HG03039 (cell line): ENCODE measurements around the gene EYA2.
"Not testable (repeated sequence)": the region's sequence is repeated elsewhere in the genome, so short reads cannot be mapped to it uniquely, and the experiment has no call there.

Experiments
- ATAC-seq: cut with Tn5 transposase; IDR thresholded peaks from one replicate; pipeline ENCODE4 v1.9.1; 2021; ENCODE audit warnings: mild to moderate bottlenecking, moderate library complexity; ENCODE audit not compliant: unreplicated experiment

The EYA2 gene

GRCh38 chr20:46894579-46894958 is at the start of gene EYA2:
TSS of gene EYA2 (plus strand) at chr20:46894843. CDS start at chr20:46990011, 95,168 bp downstream.
- no peak for ATAC-seq

- no peak for ATAC-seq
Observed at GRCh38 chr20:46844965-46845364, 49.7 kb upstream of the EYA2 start.

- ATAC-seq = no peak
Observed at GRCh38 chr20:46849269-46849668, 45.4 kb upstream of the EYA2 start.

- ATAC-seq = no peak
Observed at GRCh38 chr20:46849751-46850150, 44.9 kb upstream of the EYA2 start.

- ATAC-seq = no peak
Observed at GRCh38 chr20:46850416-46850815, 44.2 kb upstream of the EYA2 start.

GRCh38 chr20:46850896-46851295 is 43.7 kb upstream of the EYA2 start:
- ATAC-seq = no peak

- ATAC-seq = no peak
Observed at GRCh38 chr20:46851746-46852145, 42.9 kb upstream of the EYA2 start.

- no peak for ATAC-seq
Observed at GRCh38 chr20:46852313-46852712, 42.3 kb upstream of the EYA2 start.

GRCh38 chr20:46853926-46854325 is 40.7 kb upstream of the EYA2 start:
- no peak for ATAC-seq

- no peak for ATAC-seq
Observed at GRCh38 chr20:46857061-46857831, 37.4 kb upstream of the EYA2 start.

GRCh38 chr20:46865824-46866223 is 28.8 kb upstream of the EYA2 start:
- no peak for ATAC-seq

GRCh38 chr20:46870041-46870440 is 24.6 kb upstream of the EYA2 start:
- ATAC-seq = no peak

GRCh38 chr20:46872328-46873211 is 22.1 kb upstream of the EYA2 start:
- ATAC-seq = no peak

- no peak for ATAC-seq
Observed at GRCh38 chr20:46875059-46875458, 19.6 kb upstream of the EYA2 start.

- no peak for ATAC-seq
Observed at GRCh38 chr20:46879386-46879785, 15.3 kb upstream of the EYA2 start.

GRCh38 chr20:46879963-46880362 is 14.7 kb upstream of the EYA2 start:
- not testable (repeated sequence) for ATAC-seq

- ATAC-seq = no peak
Observed at GRCh38 chr20:46883892-46884291, 10.8 kb upstream of the EYA2 start.

- ATAC-seq = no peak
Observed at GRCh38 chr20:46890682-46891081, 4.0 kb upstream of the EYA2 start.

- no peak for ATAC-seq
Observed at GRCh38 chr20:46893051-46893450, 1.6 kb upstream of the EYA2 start.

- no peak for ATAC-seq
Observed at GRCh38 chr20:46893877-46894578, 615 bp upstream of the EYA2 start.
